ENCODE data around the gene KIR2DL3. TPM values are rescaled to one million over a fixed set of nuclear protein-coding genes. Genes with fewer than 3 reads are reported as not detected.

The KIR2DL3 gene
- total and polyA plus RNA-seq, 2 of the 13 experiments (the other 11 are each of a cell fraction or from before 2014, with no cell fraction given) = not detected

DNA sequence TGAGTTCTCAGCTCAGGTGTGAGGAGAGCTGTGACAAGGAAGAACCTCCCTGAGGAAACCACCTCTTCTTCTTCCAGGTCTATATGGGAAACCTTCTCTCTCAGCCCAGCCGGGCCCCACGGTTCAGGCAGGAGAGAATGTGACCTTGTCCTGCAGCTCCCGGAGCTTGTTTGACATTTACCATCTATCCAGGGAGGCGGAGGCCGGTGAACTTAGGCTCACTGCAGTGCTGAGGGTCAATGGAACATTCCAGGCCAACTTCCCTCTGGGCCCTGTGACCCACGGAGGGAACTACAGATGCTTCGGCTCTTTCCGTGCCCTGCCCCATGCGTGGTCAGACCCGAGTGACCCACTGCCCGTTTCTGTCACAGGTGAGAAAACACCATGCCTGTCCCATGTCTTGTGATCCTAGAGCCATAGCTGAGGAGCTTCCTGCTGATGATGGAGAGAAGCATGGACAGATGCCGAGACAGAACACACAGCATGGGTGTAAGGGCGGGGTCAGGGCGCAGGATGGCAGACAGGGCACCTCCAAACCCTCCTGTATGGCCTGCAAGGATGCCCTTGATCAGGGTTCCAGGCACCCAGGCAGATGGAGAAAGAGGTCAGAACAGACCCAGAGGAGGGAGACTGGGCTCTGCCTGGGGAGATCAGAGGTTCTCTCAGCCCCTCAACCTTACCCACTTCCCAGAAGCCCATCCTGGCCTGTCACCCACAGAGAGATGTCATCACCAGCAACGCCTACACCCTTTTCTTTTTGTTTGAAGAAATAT lies 8.7 kb upstream of the KIR2DL3 start:
- Histone ChIP-seq H3K9ac (ENCODE audit: insufficient read depth, low read depth, low read length) (no peak overlapping the region), H3K9me3 (ENCODE audit: low read length) (no peaks in the 10 kb centered on the region), H2AFZ (ENCODE audit: low read length) (no peak overlapping the region), H3K27ac (ENCODE audit: extremely low read length, insufficient read depth, low read length) (no peak overlapping the region), H3K4me2 (ENCODE audit: low read depth, low read length) (no peak overlapping the region), H3K4me3 (replicated peaks in 1 of 3; ENCODE audit: insufficient read depth in 1 of 3, low read depth in 2 of 3, low read length in 3 of 3) (no peak overlapping the region), H4K20me1 (ENCODE audit: insufficient read depth, low read length) (no peaks in the 10 kb centered on the region), H3K36me3 (replicated peaks in 1 of 2; ENCODE audit: control insufficient read depth in 1 of 2, insufficient read depth in 2 of 2, low read length in 2 of 2) (no peaks in the 10 kb centered on the region), H3K79me2 (ENCODE audit: insufficient read depth, low read length) (no peaks in the 10 kb centered on the region), H3K27me3 (ENCODE audit: control insufficient read depth in 1 of 2, insufficient read depth in 2 of 2, low read length in 2 of 2) (no peaks in the 10 kb centered on the region; a peak in 2 of 5 replicates), H3K4me1 (ENCODE audit: insufficient read depth, low read length) (no peaks in the 10 kb centered on the region)
- in situ Hi-C loops (cut with HindIII; ENCODE audit: extremely low pct_ligation_motif_present, low pct_unique_long_range_greater_than_20kb) (no loop called here), intact Hi-C loops (cut with micrococcal nuclease; ENCODE audit: unreplicated experiment) (no loop called here)
- CTCF ChIA-PET (ENCODE audit: low intra/inter-chr PET ratio, low total read pairs) = no interaction called here
- FAIRE-seq (no peak), DNase-seq (ENCODE audit: low spot score) (no peak), ATAC-seq (no peak)
- 3% methylated on average over 4 of the region's 15 CpGs for WGBS (ENCODE audit: low lambda C conversion rate)
- no TSS peak for BruUV-seq (replicated peaks)
- no peak for TF ChIP-seq SCMH1 (CRISPR knock-in tag; IDR thresholded peaks at IDR 0.05; ENCODE audit: borderline replicate concordance)
- no peak for TF ChIP-seq EP300 (IDR thresholded peaks at IDR 0.05; ENCODE audit: low read depth in 2 of 2, low read length in 2 of 2)
- TF ChIP-seq EP300 (CRISPR knock-in tag; IDR thresholded peaks at IDR 0.05; ENCODE audit: borderline replicate concordance) = no peak
- no peak for TF ChIP-seq CBX2 (IDR thresholded peaks at IDR 0.05; ENCODE audit: low read depth, low read length)
- no peak for TF ChIP-seq CBX2 (CRISPR knock-in tag; IDR thresholded peaks at IDR 0.05; ENCODE audit: low read depth)
- TF ChIP-seq PHF20 (CRISPR knock-in tag; IDR thresholded peaks at IDR 0.05) = no peak
- TF ChIP-seq SNAI1 (CRISPR knock-in tag; IDR thresholded peaks at IDR 0.05; ENCODE audit: borderline replicate concordance) = no peak
- POLR2A ChIA-PET = no interaction called here

DNA sequence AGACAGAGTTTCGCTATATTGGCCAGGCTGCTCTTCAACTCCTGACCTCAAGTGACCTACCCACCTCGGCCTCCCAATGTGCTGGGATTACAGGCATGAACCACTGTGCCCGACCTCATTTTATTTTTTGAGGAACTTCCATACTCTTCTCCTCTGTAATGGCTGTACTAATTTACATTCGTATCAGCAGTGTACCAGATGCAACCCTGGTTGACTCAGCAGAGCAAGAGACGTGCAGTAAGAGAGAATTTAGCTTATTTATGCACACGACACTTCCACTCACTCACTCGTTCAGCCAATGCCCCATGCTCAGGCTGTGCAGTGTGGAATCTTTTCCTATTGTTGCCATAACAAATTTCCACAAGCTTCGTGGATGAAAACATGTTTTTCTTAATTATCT lies 7.1 kb upstream of the KIR2DL3 start:
- Histone ChIP-seq H2AFZ (ENCODE audit: low read length) (no peak overlapping the region), H3K27me3 (ENCODE audit: control insufficient read depth in 1 of 2, insufficient read depth in 2 of 2, low read length in 2 of 2) (no peaks in the 10 kb centered on the region; a peak in 2 of 5 replicates), H3K36me3 (replicated peaks in 1 of 2; ENCODE audit: control insufficient read depth in 1 of 2, insufficient read depth in 2 of 2, low read length in 2 of 2) (no peaks in the 10 kb centered on the region), H3K79me2 (ENCODE audit: insufficient read depth, low read length) (no peaks in the 10 kb centered on the region), H3K4me1 (ENCODE audit: insufficient read depth, low read length) (no peaks in the 10 kb centered on the region), H4K20me1 (ENCODE audit: insufficient read depth, low read length) (no peaks in the 10 kb centered on the region), H3K4me2 (ENCODE audit: low read depth, low read length) (no peak overlapping the region), H3K27ac (ENCODE audit: extremely low read length, insufficient read depth, low read length) (no peak overlapping the region), H3K4me3 (replicated peaks in 1 of 3; ENCODE audit: insufficient read depth in 1 of 3, low read depth in 2 of 3, low read length in 3 of 3) (no peak overlapping the region), H3K9me3 (ENCODE audit: low read length) (no peaks in the 10 kb centered on the region), H3K9ac (ENCODE audit: insufficient read depth, low read depth, low read length) (no peak overlapping the region)
- CTCF ChIA-PET (ENCODE audit: low intra/inter-chr PET ratio, low total read pairs) = no interaction called here
- 2% methylated on average over 8 of the region's 8 CpGs for WGBS (ENCODE audit: low lambda C conversion rate)
- TF ChIP-seq TGIF2 (CRISPR knock-in tag; IDR thresholded peaks at IDR 0.05) (no peak), TRIM22 (IDR thresholded peaks at IDR 0.05) (no peak), ATAD3A (CRISPR knock-in tag; IDR thresholded peaks at IDR 0.05) (no peak), ZC3H4 (CRISPR knock-in tag; IDR thresholded peaks at IDR 0.05; ENCODE audit: borderline replicate concordance) (no peak), GPN1 (CRISPR knock-in tag; IDR thresholded peaks at IDR 0.05; ENCODE audit: borderline replicate concordance) (no peak), ZNF263 (CRISPR knock-in tag; IDR thresholded peaks at IDR 0.05) (no peak), NR1H2 (CRISPR knock-in tag; IDR thresholded peaks at IDR 0.05; ENCODE audit: borderline replicate concordance, low read depth) (no peak), IKZF4 (CRISPR knock-in tag; IDR thresholded peaks at IDR 0.05; ENCODE audit: borderline replicate concordance, low read depth, not compliant biosample characterization) (no peak), THAP11 (CRISPR knock-in tag; IDR thresholded peaks at IDR 0.05) (no peak)
- DNase-seq (ENCODE audit: low spot score) (no peak), ATAC-seq (no peak), FAIRE-seq (no peak)
- intact Hi-C loops (cut with micrococcal nuclease; ENCODE audit: unreplicated experiment) = no loop called here
- BruUV-seq (replicated peaks) = no TSS peak
- in situ Hi-C loops (cut with HindIII; ENCODE audit: extremely low pct_ligation_motif_present, low pct_unique_long_range_greater_than_20kb) = no loop called here
- POLR2A ChIA-PET = no interaction called here

All from HepG2 (cell line).